SK-N-MC (cell line): ENCODE data around the gene ZFTA.

Experiments
- EZH2 ChIP-seq: fragments of 200-600 bp; sonication (generic); IDR thresholded peaks from one replicate; pipeline ENCODE4 v1.6.1; 2017; ENCODE audit warnings: antibody characterized with exemption
- FOXP2 ChIP-seq: optimal IDR thresholded peaks from 2 replicates; pipeline ENCODE3; 2011; ENCODE audit warnings: mild to moderate bottlenecking, moderate library complexity; ENCODE audit not compliant: insufficient read depth; ENCODE audit errors: extremely low read length, control extremely low read depth
- POLR2AphosphoS5 ChIP-seq: IDR thresholded peaks from 2 replicates; pipeline ENCODE4 v1.6.1; 2012; ENCODE audit warnings: mild to moderate bottlenecking, low read depth, low read length, borderline replicate concordance

DNA sequence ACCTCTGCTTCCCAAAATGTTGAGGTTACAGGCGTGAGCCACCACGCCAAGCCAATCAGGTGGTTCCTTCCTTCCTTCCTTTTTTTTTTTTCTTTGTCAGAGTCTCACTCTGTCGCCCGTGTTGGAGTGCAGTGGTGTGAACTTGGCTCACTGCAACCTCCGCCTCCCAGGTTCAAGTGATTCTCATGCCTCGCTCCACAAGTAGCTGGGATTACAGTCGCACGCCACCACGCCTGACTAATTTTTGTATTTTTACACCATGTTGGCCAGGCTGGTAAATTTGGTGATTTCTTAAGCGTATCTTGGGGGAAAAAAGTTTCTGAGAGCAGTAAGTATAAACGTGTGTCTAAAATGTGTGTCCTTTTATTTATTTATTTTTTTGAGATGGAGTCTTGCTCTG, 26.5 kb upstream of the ZFTA start:
- TF ChIP-seq EZH2 (no peak), POLR2AphosphoS5 (no peak), FOXP2 (no peak)
